Panc1 (cell line): ENCODE measurements around the gene LYPD4. TPM values are rescaled to one million over a fixed set of nuclear protein-coding genes. Genes with fewer than 3 reads are reported as not detected.

Source experiments
- ATAC-seq: fragments of 200-7000 bp; cut with Tn5 transposase; 2 replicates; pipeline ENCODE4 v1.9.1; 2020; ENCODE audit warnings: mild to moderate bottlenecking, moderate library complexity
- BruUV-seq: library from RNA; stranded (reverse); fragments of 400-500 nt; replicated peaks from 2 replicates; lab custom pipeline; 2021; lab: Mats Ljungman, UMichigan
- CTCF ChIA-PET: fragments of 300-600 bp; sonication (Branson Sonifier 250); formaldehyde crosslinking; loops from one replicate; lab custom pipeline; 2022; ENCODE audit warnings: antibody characterized with exemption; lab: Charles Lee
- POLR2A ChIA-PET: fragments of 300-600 bp; sonication (Branson Sonifier 250); formaldehyde crosslinking; loops from one replicate; lab custom pipeline; 2022; ENCODE audit warnings: antibody characterized with exemption; lab: Charles Lee
- DNase-seq: peaks from one replicate; pipeline ENCODE4 v3.0.0-alpha.2; 2010; ENCODE audit warnings: low read depth, low spot score
- H3K27ac ChIP-seq: 2 replicates; pipeline ENCODE4 v1.5.1; 2011; ENCODE audit warnings: mild to moderate bottlenecking, low read length, inconsistent platforms
- H3K27me3 ChIP-seq: fragments of 200-500 bp; sonication (Bioruptor generic); 2 replicates; pipeline ENCODE4 v1.6.0; 2014; ENCODE audit warnings: low read length, inconsistent platforms; ENCODE audit not compliant: control insufficient read depth, insufficient read depth
- H3K36me3 ChIP-seq: fragments of 200-500 bp; sonication (Bioruptor generic); 2 replicates; pipeline ENCODE4 v1.5.1; 2014; ENCODE audit warnings: inconsistent platforms, mild to moderate bottlenecking, low read length, moderate library complexity; ENCODE audit not compliant: control insufficient read depth, insufficient read depth
- H3K4me1 ChIP-seq: 2 replicates; pipeline ENCODE4 v1.5.1; 2011; ENCODE audit warnings: inconsistent platforms, mild to moderate bottlenecking, low read length, moderate library complexity; ENCODE audit not compliant: control insufficient read depth, insufficient read depth
- H3K4me3 ChIP-seq, 2 experiments: 2 replicates each; pipeline ENCODE4 v1.5.1; 2011 to 2012; ENCODE audit warnings: low read depth in 2 of 2, low read length in 2 of 2, mild to moderate bottlenecking in 2 of 2, inconsistent platforms in 1 of 2, moderate library complexity in 1 of 2
- H3K9me3 ChIP-seq: fragments of 200-500 bp; sonication (Bioruptor generic); 2 replicates; pipeline ENCODE4 v1.5.1; 2014; ENCODE audit warnings: low read depth, mild to moderate bottlenecking, inconsistent platforms, low read length, moderate library complexity; ENCODE audit not compliant: control insufficient read depth, insufficient read depth
- POLR2AphosphoS5 ChIP-seq: IDR thresholded peaks from 2 replicates; pipeline ENCODE4 v1.6.1; 2012; ENCODE audit warnings: mild to moderate bottlenecking, low read depth, low read length, moderate library complexity
- SIN3A ChIP-seq: IDR thresholded peaks from 2 replicates; pipeline ENCODE4 v1.6.1; 2012; ENCODE audit warnings: low read depth, mild to moderate bottlenecking, low read length, moderate library complexity, borderline replicate concordance; ENCODE audit not compliant: insufficient read depth
- TCF7L2 ChIP-seq: IDR thresholded peaks from 2 replicates; pipeline ENCODE4 v1.6.1; 2011; ENCODE audit warnings: mild to moderate bottlenecking, low read depth, low read length, inconsistent platforms
- in situ Hi-C: cut with HindIII; loops from 2 replicates; pipeline ENCODE4 v1.10.0; 2016; ENCODE audit warnings: low sequenced_read_pairs, low pct_unique_long_range_greater_than_20kb
- intact Hi-C: fragments of 100-400 bp; cut with micrococcal nuclease; formaldehyde crosslinking; loops from one replicate; pipeline ENCODE4 v1.10.0; 2022; ENCODE audit not compliant: unreplicated experiment
- total RNA-seq: library from RNA; stranded (reverse); gene quantifications from one replicate; pipeline ENCODE4 v1.2.1, GENCODE V29; 2021; ENCODE audit not compliant: unreplicated experiment
- TF ChIP-seq, protein P1 (sequence below): fragments of 450-650 bp; IDR thresholded peaks from 2 replicates; pipeline ENCODE4 v1.5.1; 2017; ENCODE audit warnings: mild to moderate bottlenecking
- TF ChIP-seq, protein P2 (sequence below), 2 experiments: IDR thresholded peaks; 2 replicates each; pipeline ENCODE4 v1.6.1; 2011 to 2012; ENCODE audit warnings: low read depth in 2 of 2, control low read depth in 1 of 2, low read length in 1 of 2, mild to moderate bottlenecking in 1 of 2, moderate library complexity in 1 of 2; ENCODE audit not compliant: insufficient read depth in 1 of 2

LYPD4 gene
- total RNA-seq, 1 experiment from 2014 or later = not detected

GRCh38 chr19:41859213-41859617, 14.7 kb upstream of the LYPD4 start:
- H3K27me3 ChIP-seq = no peaks in the 10 kb centered on the region; the same call in 1 of the 2 replicates
- intact Hi-C loops = no loop called here
- no TSS peak for BruUV-seq
- ChIA-PET POLR2A (no interaction called here), CTCF (interaction anchor here (0.7 kb wide), 1 partner anchor 17 kb away, joined by 3 read pairs; no protein-coding TSS in a partner anchor)
- peak overlapping the region; percentile 94 for H3K4me3 ChIP-seq
- ATAC-seq = no peak
- H3K36me3 ChIP-seq = peaks cover 27% of the 10 kb centered on the region
- no peak for DNase-seq
- peak overlapping the region; percentile 89 for H3K27ac ChIP-seq
- peaks cover 23% of the 10 kb centered on the region for H3K4me1 ChIP-seq
- TF ChIP-seq, protein P1, sequence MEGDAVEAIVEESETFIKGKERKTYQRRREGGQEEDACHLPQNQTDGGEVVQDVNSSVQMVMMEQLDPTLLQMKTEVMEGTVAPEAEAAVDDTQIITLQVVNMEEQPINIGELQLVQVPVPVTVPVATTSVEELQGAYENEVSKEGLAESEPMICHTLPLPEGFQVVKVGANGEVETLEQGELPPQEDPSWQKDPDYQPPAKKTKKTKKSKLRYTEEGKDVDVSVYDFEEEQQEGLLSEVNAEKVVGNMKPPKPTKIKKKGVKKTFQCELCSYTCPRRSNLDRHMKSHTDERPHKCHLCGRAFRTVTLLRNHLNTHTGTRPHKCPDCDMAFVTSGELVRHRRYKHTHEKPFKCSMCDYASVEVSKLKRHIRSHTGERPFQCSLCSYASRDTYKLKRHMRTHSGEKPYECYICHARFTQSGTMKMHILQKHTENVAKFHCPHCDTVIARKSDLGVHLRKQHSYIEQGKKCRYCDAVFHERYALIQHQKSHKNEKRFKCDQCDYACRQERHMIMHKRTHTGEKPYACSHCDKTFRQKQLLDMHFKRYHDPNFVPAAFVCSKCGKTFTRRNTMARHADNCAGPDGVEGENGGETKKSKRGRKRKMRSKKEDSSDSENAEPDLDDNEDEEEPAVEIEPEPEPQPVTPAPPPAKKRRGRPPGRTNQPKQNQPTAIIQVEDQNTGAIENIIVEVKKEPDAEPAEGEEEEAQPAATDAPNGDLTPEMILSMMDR = no peak
- TF ChIP-seq SIN3A (no peak), POLR2AphosphoS5 (no peak; the same call in 1 of the 2 replicates), TCF7L2 (no peak)
- TF ChIP-seq, protein P2, sequence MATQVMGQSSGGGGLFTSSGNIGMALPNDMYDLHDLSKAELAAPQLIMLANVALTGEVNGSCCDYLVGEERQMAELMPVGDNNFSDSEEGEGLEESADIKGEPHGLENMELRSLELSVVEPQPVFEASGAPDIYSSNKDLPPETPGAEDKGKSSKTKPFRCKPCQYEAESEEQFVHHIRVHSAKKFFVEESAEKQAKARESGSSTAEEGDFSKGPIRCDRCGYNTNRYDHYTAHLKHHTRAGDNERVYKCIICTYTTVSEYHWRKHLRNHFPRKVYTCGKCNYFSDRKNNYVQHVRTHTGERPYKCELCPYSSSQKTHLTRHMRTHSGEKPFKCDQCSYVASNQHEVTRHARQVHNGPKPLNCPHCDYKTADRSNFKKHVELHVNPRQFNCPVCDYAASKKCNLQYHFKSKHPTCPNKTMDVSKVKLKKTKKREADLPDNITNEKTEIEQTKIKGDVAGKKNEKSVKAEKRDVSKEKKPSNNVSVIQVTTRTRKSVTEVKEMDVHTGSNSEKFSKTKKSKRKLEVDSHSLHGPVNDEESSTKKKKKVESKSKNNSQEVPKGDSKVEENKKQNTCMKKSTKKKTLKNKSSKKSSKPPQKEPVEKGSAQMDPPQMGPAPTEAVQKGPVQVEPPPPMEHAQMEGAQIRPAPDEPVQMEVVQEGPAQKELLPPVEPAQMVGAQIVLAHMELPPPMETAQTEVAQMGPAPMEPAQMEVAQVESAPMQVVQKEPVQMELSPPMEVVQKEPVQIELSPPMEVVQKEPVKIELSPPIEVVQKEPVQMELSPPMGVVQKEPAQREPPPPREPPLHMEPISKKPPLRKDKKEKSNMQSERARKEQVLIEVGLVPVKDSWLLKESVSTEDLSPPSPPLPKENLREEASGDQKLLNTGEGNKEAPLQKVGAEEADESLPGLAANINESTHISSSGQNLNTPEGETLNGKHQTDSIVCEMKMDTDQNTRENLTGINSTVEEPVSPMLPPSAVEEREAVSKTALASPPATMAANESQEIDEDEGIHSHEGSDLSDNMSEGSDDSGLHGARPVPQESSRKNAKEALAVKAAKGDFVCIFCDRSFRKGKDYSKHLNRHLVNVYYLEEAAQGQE (IDR thresholded peaks at IDR 0.05; ENCODE audit: insufficient read depth in 1 of 2, low read depth in 2 of 2, low read length in 1 of 2) = no peak
- H3K9me3 ChIP-seq = no peaks in the 10 kb centered on the region
- in situ Hi-C loops = no loop called here

DNA sequence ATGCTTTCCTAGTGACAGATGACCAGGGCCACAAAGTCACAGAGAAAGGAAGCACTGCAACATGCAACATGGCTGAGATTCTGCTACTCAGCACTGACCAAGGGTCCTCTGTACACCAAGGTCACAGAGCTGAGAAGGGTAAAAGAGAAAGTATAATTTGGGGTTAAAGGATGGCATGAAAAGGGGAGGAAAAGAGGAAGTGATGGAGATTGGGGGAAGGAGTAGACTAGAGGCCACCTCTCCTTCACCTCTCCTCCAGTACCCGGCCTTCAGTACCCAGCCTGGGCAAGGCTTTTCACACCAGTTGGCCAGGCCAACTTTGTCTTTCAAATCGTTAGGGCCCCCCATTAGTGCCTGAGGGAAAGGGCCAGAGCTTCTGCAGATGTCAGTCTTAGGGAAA, 9.3 kb upstream of the LYPD4 start:
- intact Hi-C loops = no loop called here
- TF ChIP-seq, protein P2 (IDR thresholded peaks at IDR 0.05; ENCODE audit: insufficient read depth in 1 of 2, low read depth in 2 of 2, low read length in 1 of 2) = no peak
- no peak for TF ChIP-seq SIN3A
- TF ChIP-seq, protein P1 = no peak
- TF ChIP-seq POLR2AphosphoS5 = no peak
- no peak for TF ChIP-seq TCF7L2
- ChIA-PET CTCF (no interaction called here), POLR2A (no interaction called here)
- in situ Hi-C loops = no loop called here
- ATAC-seq (no peak), DNase-seq (no peak)
- no peaks in the 10 kb centered on the region for H3K9me3 ChIP-seq
- no peak overlapping the region for H3K27ac ChIP-seq
- peaks cover 7% of the 10 kb centered on the region for H3K27me3 ChIP-seq
- BruUV-seq = no TSS peak
- H3K4me1 ChIP-seq = no peaks in the 10 kb centered on the region
- no peak overlapping the region for H3K4me3 ChIP-seq
- no peaks in the 10 kb centered on the region for H3K36me3 ChIP-seq
